ENCODE results near the gene SOD2. TPM values are rescaled to one million over a fixed set of nuclear protein-coding genes. Genes with fewer than 3 reads are reported as not detected.

Gene SOD2
- total RNA-seq, 2 donors from 2014 or later = 243 to 555 TPM

DNA sequence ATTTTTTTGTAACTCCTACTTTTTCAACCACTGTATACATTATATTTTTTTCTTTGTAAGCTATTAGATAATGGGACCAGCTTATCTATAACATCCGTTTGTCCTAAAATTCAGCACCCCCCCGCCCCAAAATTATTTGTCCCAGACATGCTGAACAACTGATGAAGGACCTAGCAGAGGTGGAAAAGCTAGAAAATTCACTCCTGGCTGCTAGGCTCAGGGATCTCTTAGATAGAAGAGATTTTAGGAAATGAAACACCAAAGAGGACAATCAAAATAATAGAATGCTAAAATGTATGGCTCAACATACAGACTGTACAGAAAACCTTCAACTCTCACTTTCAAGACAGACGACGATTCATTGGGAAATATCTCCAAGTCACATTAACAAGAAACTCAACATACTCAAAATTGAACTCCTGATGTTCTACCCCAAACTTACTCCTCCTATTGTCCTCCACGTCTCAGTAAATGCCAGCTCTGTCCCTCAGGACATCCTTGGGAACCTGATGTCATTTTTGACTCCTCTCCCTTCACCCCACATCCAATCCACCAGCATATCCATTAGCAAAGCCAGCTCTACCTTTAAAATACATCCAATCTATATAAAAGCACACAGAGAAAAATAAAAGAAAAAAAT lies 4.7 kb downstream of the SOD2 start:
- no peaks in the 10 kb centered on the region for H3K9me3 ChIP-seq
- peaks cover 0 to 34% of the 10 kb centered on the region in 2 donors for H3K4me1 ChIP-seq
- H3K27ac ChIP-seq = no peak overlapping the region
- H3K27me3 ChIP-seq = no peaks in the 10 kb centered on the region
- no peak overlapping the region for H3K4me3 ChIP-seq
- DNase-seq (ENCODE audit: low spot score) = no peak
- H3K36me3 ChIP-seq = peaks cover 60% of the 10 kb centered on the region
- TF ChIP-seq, protein P1, sequence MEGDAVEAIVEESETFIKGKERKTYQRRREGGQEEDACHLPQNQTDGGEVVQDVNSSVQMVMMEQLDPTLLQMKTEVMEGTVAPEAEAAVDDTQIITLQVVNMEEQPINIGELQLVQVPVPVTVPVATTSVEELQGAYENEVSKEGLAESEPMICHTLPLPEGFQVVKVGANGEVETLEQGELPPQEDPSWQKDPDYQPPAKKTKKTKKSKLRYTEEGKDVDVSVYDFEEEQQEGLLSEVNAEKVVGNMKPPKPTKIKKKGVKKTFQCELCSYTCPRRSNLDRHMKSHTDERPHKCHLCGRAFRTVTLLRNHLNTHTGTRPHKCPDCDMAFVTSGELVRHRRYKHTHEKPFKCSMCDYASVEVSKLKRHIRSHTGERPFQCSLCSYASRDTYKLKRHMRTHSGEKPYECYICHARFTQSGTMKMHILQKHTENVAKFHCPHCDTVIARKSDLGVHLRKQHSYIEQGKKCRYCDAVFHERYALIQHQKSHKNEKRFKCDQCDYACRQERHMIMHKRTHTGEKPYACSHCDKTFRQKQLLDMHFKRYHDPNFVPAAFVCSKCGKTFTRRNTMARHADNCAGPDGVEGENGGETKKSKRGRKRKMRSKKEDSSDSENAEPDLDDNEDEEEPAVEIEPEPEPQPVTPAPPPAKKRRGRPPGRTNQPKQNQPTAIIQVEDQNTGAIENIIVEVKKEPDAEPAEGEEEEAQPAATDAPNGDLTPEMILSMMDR (IDR thresholded peaks at IDR 0.05) = no peak

DNA sequence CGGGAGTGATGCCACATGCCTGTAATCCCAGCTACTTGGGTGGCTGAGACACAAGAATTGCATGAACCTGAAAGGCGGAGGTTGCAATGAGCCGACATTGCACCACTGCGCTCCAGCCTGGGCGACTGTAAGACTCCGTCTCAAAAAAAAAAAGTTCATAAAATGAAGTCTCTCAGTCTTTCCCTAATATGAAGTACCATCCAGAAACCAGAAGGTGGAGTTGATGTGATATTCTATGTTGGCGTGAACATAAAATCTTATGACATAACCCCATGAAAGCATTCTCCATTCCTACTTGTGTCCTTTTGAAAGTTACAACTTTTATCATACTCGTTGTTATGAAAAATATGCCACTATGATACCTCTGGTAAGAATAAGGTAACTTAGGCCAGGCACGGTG lies 5.7 kb downstream of the SOD2 start:
- TF ChIP-seq, protein P1 (IDR thresholded peaks at IDR 0.05) = no peak
- Histone ChIP-seq H3K36me3 (peaks cover 70% of the 10 kb centered on the region), H3K4me3 (no peak overlapping the region), H3K27me3 (no peaks in the 10 kb centered on the region), H3K9me3 (no peaks in the 10 kb centered on the region), H3K4me1 (peaks cover 0 to 36% of the 10 kb centered on the region in 2 donors), H3K27ac (no peak overlapping the region)
- DNase-seq (ENCODE audit: low spot score) = no peak

DNA sequence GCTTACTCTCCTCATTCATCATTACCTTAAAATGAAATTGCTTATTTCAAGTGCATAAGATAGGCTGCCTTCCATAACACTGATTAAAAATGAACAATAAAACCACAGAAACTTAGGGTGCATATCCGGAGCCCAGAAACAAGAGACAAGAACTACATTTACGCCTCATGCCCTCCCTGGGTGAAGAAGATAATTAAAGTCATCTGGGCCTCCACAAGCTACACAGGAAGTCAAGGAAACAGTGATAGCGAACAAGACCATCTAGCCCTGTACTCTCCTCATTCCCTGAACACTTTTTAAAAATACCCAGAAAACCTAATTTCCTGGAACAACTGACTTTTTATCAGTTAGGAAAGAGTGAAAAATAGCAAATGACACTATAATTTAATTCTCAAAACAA lies 6.3 kb downstream of the SOD2 start:
- Histone ChIP-seq H3K4me1 (peaks cover 0 to 33% of the 10 kb centered on the region in 2 donors), H3K9me3 (no peaks in the 10 kb centered on the region), H3K4me3 (no peak overlapping the region), H3K27ac (no peak overlapping the region), H3K27me3 (no peaks in the 10 kb centered on the region), H3K36me3 (peaks cover 76% of the 10 kb centered on the region)
- DNase-seq (ENCODE audit: low spot score) = no peak
- TF ChIP-seq, protein P1 (IDR thresholded peaks at IDR 0.05) = no peak

DNA sequence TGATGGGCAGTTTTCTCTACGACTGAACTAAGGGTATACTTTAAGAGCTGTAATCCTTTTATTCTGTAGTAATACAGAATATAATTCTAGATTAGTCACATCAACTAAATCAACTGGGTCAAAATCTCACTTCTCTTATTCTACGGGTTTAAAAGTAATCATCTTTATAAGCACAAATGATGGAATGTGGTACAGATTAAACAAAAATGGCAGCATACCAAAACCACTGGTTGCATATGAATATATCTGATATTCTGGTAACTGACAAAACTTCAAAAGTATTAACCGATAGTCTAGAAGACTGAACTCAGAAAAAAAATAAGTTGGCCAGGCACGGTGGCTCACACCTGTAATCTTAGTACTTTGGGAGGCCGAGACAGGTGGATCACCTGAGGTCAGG lies 7.0 kb downstream of the SOD2 start:
- H3K27me3 ChIP-seq = no peaks in the 10 kb centered on the region
- H3K4me1 ChIP-seq = peaks cover 0 to 35% of the 10 kb centered on the region in 2 donors
- H3K4me3 ChIP-seq = no peak overlapping the region
- H3K36me3 ChIP-seq = peaks cover 83% of the 10 kb centered on the region
- TF ChIP-seq, protein P1 (IDR thresholded peaks at IDR 0.05) = no peak
- H3K9me3 ChIP-seq = no peaks in the 10 kb centered on the region
- H3K27ac ChIP-seq = no peak overlapping the region
- DNase-seq (ENCODE audit: low spot score) = no peak

DNA sequence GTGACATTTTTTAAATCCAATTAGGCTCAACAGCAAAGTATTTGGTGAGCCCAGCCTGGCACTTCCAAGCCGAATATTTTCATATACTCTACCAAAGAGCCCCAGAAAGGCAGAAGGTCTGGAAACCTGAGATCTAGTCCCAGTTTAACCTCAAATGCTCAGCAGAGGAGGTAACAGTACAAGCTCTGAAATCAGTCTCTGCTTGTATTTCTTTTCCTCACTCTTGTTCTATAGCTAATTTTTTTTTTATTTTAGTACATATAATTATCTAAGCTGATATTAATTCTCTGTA lies 9.1 kb downstream of the SOD2 start:
- H3K27ac ChIP-seq = no peak overlapping the region
- TF ChIP-seq, protein P1 (IDR thresholded peaks at IDR 0.05) = no peak
- no peak for DNase-seq (ENCODE audit: low spot score)
- peaks cover 87% of the 10 kb centered on the region for H3K36me3 ChIP-seq
- H3K27me3 ChIP-seq = no peaks in the 10 kb centered on the region
- H3K9me3 ChIP-seq = no peaks in the 10 kb centered on the region
- no peak overlapping the region for H3K4me3 ChIP-seq
- peaks cover 0 to 27% of the 10 kb centered on the region in 2 donors for H3K4me1 ChIP-seq

DNA sequence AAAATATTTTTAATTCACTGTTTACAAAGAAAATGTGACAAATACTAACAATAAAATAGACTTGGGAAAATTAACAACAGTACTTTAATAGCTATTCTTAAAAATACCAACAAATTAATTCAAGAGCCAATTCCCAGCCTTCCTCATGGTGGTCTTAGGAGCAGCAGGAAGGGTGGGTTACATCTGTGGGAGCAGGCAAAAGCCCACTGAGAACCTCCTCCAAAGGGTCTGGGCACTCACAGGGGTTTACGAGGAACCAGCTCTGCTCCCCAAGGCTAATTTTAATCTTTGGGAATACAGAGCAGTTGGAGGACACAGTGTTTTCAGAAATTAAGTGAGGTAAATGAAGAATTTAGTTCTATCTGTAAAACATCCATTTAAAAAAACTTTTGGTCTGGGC lies 10.2 kb downstream of the SOD2 start:
- TF ChIP-seq, protein P1 (IDR thresholded peaks at IDR 0.05) = no peak
- Histone ChIP-seq H3K27ac (no peak overlapping the region), H3K27me3 (no peaks in the 10 kb centered on the region), H3K9me3 (no peaks in the 10 kb centered on the region), H3K4me3 (no peak overlapping the region), H3K36me3 (peaks cover 89% of the 10 kb centered on the region), H3K4me1 (peaks cover 0 to 22% of the 10 kb centered on the region in 2 donors)
- no peak for DNase-seq (ENCODE audit: low spot score)
